AG04449 (cell line): Measurements from ENCODE around the gene ERICH4.
"Not testable (repeated sequence)": the region's sequence is repeated elsewhere in the genome, so short reads cannot be mapped to it uniquely, and the experiment has no call there.

ENCODE experiments used
- CTCF ChIA-PET: fragments of 350-600 bp; formaldehyde crosslinking; extraction: SDS; loops from one replicate; lab custom pipeline; 2021; ENCODE audit warnings: antibody characterized with exemption; lab: Yijun Ruan, JAX
- POLR2A ChIA-PET: fragments of 400-600, 350-600 bp; formaldehyde crosslinking; extraction: SDS; loops from one replicate; lab custom pipeline; 2020; ENCODE audit warnings: antibody characterized with exemption, inconsistent platforms; lab: Yijun Ruan, JAX
- DNase-seq: peaks from one replicate; pipeline ENCODE4 v3.0.0-alpha.2; 2010; ENCODE audit warnings: low read depth, low spot score
- H3K4me3 ChIP-seq: 2 replicates; pipeline ENCODE4 v1.5.1; 2011; ENCODE audit warnings: low read depth, mild to moderate bottlenecking, control low read depth, low read length
- TF ChIP-seq, protein P1 (sequence below): IDR thresholded peaks from one replicate; pipeline ENCODE4 v1.5.1; 2011; ENCODE audit warnings: mild to moderate bottlenecking, moderate library complexity, low read length, control low read depth, inconsistent platforms; ENCODE audit not compliant: insufficient read depth; ENCODE audit errors: missing control alignments

ERICH4 gene

GRCh38 chr19:41456342-41456918 lies 13.5 kb downstream of the ERICH4 start:
- ChIA-PET POLR2A (no interaction called here), CTCF (interaction anchor here (0.6 to 3.4 kb wide), 10 partner anchors 8 to 339 kb away, joined by 3 to 21 read pairs (median 4); partner anchors contain the start of gene ERICH4)
- TF ChIP-seq, protein P1, sequence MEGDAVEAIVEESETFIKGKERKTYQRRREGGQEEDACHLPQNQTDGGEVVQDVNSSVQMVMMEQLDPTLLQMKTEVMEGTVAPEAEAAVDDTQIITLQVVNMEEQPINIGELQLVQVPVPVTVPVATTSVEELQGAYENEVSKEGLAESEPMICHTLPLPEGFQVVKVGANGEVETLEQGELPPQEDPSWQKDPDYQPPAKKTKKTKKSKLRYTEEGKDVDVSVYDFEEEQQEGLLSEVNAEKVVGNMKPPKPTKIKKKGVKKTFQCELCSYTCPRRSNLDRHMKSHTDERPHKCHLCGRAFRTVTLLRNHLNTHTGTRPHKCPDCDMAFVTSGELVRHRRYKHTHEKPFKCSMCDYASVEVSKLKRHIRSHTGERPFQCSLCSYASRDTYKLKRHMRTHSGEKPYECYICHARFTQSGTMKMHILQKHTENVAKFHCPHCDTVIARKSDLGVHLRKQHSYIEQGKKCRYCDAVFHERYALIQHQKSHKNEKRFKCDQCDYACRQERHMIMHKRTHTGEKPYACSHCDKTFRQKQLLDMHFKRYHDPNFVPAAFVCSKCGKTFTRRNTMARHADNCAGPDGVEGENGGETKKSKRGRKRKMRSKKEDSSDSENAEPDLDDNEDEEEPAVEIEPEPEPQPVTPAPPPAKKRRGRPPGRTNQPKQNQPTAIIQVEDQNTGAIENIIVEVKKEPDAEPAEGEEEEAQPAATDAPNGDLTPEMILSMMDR, result no peak
- no peak for DNase-seq
- H3K4me3 ChIP-seq, result no peak overlapping the region

DNA sequence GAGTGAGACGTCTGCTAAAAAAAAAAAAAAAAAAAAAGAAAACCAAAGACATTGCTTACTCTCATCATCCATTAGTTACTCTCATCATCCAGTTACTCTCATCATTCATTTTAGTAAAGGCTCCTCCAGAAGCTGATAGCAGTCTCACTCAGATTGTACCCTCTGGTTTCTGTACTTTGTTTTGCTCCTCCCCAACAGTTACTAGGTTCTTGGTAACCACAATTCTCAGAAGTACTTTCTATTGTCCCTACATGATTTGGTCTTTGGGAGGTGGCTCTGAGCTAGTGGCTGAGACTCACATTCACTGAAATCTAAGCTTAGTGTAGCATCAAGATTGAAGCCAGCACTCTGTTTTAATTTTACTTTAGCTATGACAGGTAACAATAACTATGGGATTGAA lies 14.3 kb downstream of the ERICH4 start:
- CTCF ChIA-PET, result interaction anchor here (1.5 to 3.4 kb wide), 4 partner anchors 8 to 114 kb away, joined by 4 to 21 read pairs (median 8); no protein-coding TSS in a partner anchor

GRCh38 chr19:41462497-41462896 lies 19.5 kb downstream of the ERICH4 start:
- H3K4me3 ChIP-seq, result no peak overlapping the region
- ChIA-PET POLR2A (no interaction called here), CTCF (no interaction called here)
- TF ChIP-seq, protein P1, result no peak
- DNase-seq, result no peak

More for the DNA sequence above, 14.3 kb downstream of the ERICH4 start:
- DNase-seq, result no peak
- TF ChIP-seq, protein P1, result no peak
- no peak overlapping the region for H3K4me3 ChIP-seq
- POLR2A ChIA-PET, result no interaction called here

DNA sequence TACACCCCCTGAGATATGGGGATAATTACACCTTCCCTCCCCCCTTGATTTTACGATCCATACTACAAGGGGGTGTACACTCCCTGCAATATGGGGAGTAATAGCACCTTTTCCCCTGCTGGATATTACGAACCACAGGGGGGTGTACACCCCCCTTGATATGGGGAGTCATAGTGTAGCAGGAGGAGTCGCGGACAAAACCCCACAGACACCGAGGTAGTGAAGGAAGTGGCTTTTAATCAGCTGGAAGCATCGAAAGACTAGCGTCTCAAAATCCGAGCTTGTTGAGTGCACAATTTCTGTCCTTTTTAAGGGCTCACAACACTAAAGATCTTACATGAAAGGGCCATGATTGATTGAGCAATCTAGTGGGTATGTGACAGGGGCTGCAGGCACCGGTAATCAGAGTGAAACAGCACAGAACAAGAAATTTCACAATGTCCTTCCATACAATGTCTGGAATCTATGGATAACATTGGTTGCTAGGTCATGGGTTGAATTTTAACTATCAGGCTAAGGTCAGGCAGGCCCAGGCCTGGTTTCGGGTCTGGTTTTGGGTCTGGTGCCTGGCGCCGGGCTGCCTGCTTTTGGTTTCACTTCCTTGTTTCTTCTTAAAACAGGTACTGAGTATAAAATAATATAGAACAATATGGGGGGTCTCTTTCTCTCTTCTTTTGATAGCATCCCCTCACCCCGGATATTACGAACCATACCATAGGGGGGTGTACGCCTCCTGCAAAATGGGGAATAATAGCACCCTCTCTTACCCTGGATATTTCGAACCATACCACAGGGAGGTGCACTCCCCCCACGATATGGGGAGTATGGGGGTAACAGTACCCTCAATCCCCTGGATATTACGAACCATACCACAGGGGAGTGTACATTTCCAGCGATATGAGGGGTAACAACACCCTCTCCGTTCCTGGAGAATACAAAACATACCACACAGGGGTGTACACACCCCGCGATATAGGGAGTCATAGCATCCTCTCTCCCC lies 20.6 kb downstream of the ERICH4 start:
- H3K4me3 ChIP-seq, DNase-seq, POLR2A ChIA-PET: not testable (repeated sequence)
- CTCF ChIA-PET, result interaction anchor here (1.0 kb wide), 1 partner anchor 15 kb away, joined by 3 read pairs; no protein-coding TSS in a partner anchor

- CTCF ChIA-PET, result no interaction called here
- DNase-seq, result no peak
- H3K4me3 ChIP-seq, result no peak overlapping the region
- POLR2A ChIA-PET, result no interaction called here
- TF ChIP-seq, protein P1, result no peak
Measured at GRCh38 chr19:41476583-41476982, 33.6 kb downstream of the ERICH4 start.

DNA sequence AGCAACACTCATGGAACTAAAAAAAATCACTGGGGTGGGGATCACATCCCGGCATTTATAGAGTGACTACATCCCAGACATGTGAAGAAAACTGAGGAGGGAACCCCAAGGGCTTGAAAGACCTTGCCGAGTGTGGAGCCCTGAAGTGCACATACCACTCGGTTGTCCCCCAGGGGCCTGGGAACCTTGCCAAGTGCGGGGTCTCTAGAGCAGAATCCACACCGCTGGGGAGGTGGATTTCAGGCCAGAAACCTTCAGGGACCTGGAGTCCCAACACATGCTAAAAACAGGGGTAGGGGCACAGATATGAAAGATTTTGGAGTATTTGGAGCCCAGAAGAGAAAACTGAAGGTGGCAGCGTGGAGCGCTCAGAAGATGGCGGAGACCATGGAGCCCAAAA lies 35.2 kb downstream of the ERICH4 start:
- TF ChIP-seq, protein P1, result no peak
- ChIA-PET CTCF (no interaction called here), POLR2A (no interaction called here)
- no peak for DNase-seq
- H3K4me3 ChIP-seq, result no peak overlapping the region
